M059J (cell line): ENCODE data around the gene THEMIS2. TPM values are rescaled to one million over a fixed set of nuclear protein-coding genes. Genes with fewer than 3 reads are reported as not detected.
"Not testable (repeated sequence)": the region's sequence is repeated elsewhere in the genome, so short reads cannot be mapped to it uniquely, and the experiment has no call there.

Experiments used
- DNase-seq: peaks from one replicate; pipeline ENCODE4 v3.0.0-alpha.2; 2012; ENCODE audit warnings: low read depth
- total RNA-seq: library from RNA; depleted of rRNA; stranded (reverse); fragments of >200 nt; shearing (Covaris generic); gene quantifications from 2 replicates; pipeline ENCODE4 v1.2.3, GENCODE V29; 2014

THEMIS2 gene
- total RNA-seq, 1 experiment from 2014 or later: 23.5 TPM

DNA sequence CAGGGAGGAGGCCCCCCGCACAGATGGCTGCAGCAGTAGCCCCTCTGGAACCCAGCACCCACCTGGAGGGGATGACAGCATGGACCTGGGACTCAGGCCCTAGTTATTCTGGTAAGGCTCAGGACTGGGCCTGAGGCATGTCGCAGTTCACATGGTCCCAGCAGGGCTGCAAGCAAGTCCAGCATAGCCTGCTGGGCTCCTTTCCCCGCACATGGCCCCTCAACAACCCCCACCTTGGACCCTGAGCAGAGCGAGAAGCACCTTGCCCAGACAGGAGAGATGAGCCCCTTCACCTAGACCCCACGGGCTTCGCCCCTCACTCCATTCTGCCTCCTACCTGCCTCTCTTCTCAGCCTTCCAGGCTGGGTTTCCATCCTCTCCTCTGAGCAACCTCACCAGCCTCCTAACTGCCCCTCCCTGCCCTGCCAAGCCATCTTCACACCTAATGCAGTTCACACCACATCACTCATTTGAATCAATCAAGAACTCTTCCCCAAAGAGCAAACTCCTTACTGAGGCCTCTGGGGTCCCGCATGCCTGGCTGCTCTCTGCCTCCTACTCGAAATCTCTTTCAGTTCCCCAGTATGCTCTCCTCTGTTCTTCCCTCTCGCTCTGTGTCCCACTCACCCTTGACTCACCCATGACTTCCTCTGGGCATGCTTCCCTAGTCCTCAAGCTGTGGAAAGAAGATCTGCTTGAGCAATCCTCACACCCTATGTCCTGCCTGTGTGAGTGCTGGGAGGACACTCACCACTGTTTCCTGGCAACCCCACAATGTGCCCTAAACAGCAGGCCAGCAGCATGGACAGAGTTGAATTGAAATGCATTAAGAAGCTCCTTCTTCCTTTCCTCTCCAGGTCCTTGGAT, 9.4 kb upstream of the THEMIS2 start:
- DNase-seq: peak; percentile 99

GRCh38 chr1:27863538-27863915, 8.8 kb upstream of the THEMIS2 start:
- no peak for DNase-seq

DNA sequence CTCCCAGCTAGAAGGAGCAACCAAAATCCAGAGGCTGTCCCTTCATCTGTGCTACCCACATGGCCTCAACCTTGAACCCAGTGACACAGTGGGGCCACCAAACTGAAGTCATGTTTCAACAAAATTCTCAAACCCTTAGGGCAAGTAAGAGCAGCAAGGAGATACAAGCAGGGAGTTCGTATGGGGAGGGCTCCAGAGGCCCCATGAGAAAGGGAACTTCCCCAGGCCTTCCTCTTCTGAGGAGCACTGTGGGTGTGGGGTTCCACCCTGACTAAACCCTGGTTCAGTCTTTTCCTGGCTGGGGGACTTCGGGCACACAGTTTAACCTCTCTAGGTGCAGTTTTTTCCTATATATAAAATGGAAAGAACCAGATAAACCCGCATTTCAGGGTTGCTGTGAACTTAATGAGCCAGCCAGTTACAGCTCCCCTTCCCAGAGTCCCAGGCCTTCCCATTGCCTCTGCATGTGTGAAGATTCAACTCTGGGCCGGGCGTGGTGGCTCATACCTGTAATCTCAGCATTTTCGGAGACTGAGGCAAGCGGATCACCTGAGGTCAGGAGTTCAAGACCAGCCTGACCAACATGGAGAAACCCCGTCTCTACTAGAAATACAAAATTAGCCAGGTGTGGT, 8.0 kb upstream of the THEMIS2 start:
- no peak for DNase-seq

DNA sequence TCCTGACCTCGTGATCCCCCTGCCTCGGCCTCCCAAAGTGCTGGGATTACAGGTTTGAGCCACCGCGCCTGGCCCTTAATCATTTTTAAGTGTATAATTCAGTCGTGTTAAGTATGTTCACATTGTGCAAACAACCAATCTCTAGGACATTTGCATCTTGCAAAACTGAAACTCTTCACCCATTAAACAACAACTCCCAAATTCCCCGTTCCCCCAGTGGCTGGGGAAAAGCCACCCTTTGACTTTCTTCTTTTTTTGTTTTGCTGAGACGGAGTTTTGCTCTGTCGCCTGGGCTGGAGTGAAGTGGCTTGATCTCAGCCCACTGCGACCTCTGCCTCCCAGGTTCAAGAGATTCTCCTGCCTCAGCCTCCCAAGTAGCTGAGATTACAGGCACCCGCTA, 6.5 kb upstream of the THEMIS2 start:
- DNase-seq: no peak

DNA sequence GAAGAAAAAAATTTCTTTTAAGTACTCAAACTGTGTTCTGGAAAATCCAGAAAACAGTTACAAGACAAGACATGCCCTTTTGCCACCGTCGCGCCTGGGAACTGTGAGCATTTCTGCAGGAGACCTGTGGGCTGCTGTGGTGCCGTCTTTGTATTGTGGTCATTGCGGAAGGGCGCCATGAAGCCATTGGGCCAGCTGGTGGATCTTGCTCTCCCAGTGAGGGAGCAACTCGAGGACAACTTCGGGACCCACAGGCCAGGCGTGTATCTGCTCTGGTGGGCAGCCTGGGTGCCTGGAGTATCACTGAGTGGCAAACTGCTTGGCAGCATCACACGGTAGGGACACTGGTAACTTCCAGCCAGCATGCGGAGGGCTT, 3.8 kb upstream of the THEMIS2 start:
- DNase-seq: no peak

DNA sequence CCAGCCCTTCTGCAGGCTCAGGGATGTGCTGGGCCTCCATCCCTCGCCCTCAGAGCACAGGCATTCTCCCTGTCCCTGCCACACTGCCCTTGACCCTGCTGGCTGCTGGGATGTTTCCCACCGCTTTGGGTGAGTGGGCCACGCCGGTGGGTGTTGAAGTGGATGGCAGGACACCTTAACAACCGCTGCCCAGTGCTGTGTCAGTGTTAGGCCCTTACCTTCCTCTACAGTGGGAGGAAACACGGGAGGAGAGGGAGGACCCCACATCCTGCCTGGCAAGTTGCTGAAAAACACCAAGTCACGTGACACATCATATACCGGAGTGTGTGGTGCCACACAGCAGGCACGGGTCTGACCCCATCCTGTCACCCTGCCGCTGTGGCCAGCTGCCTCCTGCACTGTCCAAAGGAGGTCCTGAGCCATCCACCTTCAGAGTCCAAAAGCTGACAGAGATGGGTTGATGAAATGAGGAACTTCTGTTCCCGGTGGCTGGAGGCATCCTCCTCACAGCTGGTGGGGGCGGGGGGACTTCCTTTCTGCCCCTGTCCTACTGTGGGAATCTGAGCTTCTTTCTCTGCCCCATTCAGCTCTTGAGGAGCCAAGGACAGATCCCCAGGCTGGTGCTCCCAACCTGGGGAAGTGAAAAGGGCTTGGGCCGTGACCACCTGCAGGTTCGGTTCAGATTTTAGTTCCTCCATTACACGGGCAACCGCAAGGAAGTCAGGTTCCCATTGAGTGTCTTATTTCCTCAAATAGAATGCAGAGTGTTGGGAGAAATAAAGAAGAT, 3.2 kb upstream of the THEMIS2 start:
- DNase-seq: no peak

GRCh38 chr1:27869719-27870085, 2.6 kb upstream of the THEMIS2 start:
- no peak for DNase-seq

GRCh38 chr1:27871076-27871475, 1.3 kb upstream of the THEMIS2 start:
- DNase-seq: not testable (repeated sequence)

DNA sequence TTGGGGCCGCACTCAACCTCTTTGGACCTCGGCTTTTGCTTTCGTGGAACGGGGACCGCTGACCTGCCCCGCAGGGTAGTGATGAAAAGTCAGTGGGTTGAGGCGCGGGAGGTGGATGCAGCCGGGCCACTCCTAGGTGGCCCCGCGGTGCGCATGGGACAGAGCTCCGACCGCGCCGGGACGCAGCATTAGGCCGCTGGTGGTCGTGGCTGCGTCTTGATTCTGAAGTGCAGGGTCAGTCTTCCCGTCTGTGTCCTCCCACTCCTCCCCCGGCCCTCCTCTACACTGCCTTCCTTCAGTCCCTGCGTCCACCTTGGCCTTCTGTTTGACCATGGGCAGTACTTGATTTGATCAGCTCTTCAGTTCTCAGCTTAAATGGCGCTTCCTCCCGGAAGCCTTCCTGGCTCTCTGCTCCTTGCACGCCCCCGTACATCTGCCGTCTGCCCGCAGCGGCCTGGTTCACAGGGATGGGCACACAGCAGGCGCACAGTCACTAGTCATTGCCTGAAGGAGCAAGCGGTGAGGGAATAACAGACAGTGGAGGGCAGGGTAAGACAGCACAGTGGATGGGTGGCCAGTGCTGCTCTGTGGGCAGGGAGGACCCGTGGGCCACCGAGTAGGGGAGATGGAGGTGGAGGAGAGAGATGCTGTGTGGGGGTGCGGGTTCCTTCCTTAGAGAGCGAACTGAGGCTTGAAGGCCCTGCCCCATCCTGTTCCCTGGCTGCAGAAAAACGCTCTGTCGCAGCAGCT, 633 bp downstream of the THEMIS2 start:
- DNase-seq: peak; percentile 23

- no peak for DNase-seq
These were observed 1.5 kb downstream of the THEMIS2 start for GRCh38 chr1:27873671-27874384.

- DNase-seq: no peak
These were observed 4.2 kb downstream of the THEMIS2 start for GRCh38 chr1:27876341-27877114.

- DNase-seq: no peak
These were observed 4.7 kb downstream of the THEMIS2 start for GRCh38 chr1:27877115-27877416.

- no peak for DNase-seq
These were observed 5.7 kb downstream of the THEMIS2 start for GRCh38 chr1:27878039-27878438.

DNA sequence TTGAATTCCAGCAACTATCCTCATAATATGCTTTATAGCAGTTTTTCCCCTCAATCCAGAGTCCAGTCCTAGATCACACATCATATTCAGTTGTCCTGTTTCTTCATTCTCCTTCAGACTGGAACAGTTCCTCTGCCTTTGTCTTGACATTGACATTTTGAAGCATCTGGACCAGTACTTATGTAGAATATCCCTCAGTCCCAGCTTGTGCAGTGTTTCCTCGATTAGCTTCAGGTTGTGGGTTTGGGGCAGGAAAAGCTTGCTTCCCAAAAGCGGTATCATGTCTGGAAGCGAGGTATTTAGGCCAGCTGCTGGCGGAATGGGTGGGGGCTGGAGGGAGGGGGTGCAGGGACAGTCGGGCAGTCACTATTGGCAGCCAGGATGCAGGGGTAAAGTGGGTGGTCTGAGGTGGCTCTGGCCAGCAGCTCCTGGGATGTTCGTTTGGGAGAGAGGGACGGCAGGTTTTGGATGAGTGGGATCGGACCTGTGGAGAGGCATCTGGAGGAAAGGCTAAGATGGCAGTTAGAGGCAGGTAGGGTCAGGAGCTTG, 6.5 kb downstream of the THEMIS2 start:
- no peak for DNase-seq

DNA sequence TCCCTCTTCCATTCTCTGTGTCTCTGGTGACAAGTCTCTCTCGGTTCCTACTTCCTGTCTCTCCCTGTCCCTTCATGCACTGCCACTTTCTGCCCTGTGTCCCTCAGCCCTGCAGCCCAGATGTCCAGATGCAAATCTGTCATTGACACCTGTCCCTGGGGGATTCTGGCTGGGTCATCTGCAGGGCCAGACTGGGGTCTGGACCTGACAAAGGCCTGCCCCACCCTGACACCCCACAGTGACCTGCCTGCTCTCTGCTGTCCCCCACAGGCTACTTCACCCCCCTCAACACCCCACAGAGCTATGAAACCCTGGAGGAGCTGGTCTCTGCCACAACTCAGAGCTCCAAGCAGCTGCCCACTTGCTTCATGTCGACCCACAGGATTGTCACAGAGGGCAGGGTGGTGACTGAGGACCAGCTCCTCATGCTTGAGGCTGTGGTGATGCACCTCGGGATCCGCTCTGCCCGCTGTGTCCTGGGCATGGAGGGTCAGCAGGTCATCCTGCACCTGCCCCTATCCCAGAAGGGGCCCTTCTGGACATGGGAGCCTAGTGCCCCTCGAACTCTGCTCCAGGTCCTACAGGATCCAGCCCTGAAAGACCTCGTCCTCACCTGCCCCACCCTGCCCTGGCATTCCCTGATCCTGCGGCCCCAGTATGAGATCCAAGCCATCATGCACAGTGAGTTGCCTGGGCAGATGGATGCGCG, 7.2 kb downstream of the THEMIS2 start:
- DNase-seq: no peak

GRCh38 chr1:27882543-27882903, 10.2 kb downstream of the THEMIS2 start:
- no peak for DNase-seq

GRCh38 chr1:27883536-27883935, 11.2 kb downstream of the THEMIS2 start:
- DNase-seq: no peak

GRCh38 chr1:27884006-27884954, 11.9 kb downstream of the THEMIS2 start:
- DNase-seq: no peak

DNA sequence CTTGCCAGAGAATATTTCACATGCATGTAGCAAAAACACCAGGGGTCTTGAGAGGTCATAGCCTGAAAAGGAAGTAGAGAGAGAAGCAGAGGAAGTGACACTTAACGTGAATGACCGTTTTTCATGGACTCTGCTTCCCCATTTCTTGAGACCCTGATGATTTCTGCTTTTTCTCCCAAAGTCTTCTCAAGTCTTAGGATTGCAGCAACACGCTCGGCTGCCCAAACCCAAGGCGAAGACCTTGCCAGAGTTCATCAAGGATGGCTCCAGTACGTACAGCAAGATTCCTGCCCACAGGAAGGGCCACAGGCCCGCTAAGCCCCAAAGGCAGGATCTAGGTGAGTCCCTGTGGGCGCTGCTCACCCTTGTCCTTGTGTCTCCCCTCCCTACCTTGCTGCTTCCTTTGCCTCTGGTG, 12.8 kb downstream of the THEMIS2 start:
- no peak for DNase-seq
